Measurements from ENCODE around the gene LCNL1.
"Not testable (repeated sequence)": the region's sequence is repeated elsewhere in the genome, so short reads cannot be mapped to it uniquely, and the experiment has no call there.

Gene LCNL1

DNA sequence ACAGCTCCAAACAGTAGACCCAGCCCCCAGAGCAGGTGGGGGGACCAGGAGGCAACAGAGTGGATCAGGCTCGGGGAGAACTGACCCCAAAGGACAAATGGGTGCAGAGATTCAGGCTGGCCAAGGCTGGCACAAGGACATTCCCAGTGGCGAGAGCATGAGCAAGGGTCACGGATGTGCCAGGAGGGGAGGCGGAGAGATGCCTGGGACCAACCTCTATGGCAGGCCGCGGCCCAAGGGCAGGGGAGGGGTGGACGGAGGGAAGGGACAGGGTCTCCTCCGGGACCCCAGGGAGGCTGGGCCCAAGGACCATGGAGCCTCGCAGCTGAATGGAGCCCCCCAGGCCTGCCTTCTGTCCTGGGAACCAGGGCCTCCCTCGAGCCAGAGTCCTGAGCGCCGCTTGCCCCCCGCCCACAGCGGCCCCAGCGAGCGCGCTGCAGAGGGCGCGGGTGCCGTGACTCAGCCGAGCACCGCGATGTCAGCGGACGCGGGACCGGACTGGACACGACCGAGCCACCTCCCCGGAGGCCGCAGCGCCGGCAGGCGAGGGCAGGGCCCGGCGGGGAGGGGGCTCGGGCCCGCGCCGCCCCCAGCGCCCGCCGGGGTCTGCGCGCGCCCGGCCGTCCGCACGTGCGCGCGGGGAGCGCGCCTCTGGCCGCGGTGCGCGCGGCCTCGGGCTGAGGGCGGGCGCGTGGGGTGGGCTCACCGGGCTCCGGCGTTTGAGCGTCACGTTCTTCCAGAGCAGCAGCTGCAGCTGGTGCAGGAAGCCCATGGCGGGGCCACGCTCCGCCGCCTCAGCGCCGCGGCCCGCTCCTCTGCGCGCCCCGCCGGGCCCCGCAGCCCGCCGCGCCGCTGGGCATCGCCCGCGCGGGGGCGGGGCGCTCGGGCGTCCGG, 44.8 kb downstream of the LCNL1 start, which contains the start of gene ABCA2:
Gene ABCA2 (minus strand): TSS at position 869 of the 894 bp plus-strand sequence. CDS start 97 bp downstream, at position 772.
- peaks cover 0 to 3% of the 10 kb centered on the region in 2 donors for H3K36me3 Mint-ChIP-seq
- DNase-seq = no peak
- H3K9me3 Mint-ChIP-seq = no peaks in the 10 kb centered on the region
- peaks cover 35 to 43% of the 10 kb centered on the region in 2 donors for H3K4me1 Mint-ChIP-seq
- H3K27ac Mint-ChIP-seq = peak within 1 kb of the TSS; percentile 89
- no peak for ATAC-seq (replicated peaks)
- H3K27me3 Mint-ChIP-seq = no peaks in the 10 kb centered on the region
- H3K4me3 Mint-ChIP-seq = peak within 1 kb of the TSS; percentile 76 to 77

DNA sequence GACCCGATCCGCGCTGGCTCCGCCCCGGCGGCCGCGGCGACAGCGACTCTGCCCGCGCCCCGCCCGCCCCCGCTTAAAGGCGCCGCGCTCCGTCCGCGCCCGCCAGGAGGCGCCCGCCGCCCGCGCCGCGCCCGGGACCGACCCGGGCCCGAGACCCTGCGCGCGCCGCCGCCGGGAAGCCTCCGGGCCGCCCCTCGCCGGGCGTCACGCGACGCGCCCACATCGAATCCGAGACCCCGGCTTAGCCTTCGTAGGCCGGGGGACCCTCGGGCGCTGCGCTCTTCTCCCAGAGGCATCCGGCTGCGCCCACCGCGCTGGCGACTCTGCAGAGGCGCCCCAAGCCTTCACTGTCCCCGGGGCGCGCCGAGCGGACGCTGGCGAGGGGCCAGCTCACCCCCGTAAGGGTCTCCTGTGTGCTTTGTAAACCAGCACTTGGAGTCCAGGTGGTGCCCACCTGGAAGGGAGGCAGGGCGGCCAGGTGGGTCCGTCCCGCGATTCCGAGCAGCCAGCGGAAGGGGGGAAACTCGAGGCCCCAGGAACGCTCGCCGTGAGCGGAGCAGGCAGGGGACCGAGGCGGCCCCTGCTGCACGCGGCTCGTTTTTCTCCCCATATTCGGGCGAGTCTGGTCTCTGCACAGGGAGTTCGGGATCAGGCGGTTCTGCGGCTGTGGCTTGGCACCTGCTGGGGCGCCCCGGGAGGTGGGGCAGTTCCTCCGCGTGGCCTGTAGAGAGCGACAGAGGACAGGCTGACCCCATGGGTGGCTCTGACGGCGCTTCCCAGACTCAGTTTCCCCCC, 45.7 kb downstream of the LCNL1 start:
- Mint-ChIP-seq H3K4me1 (peaks cover 39 to 49% of the 10 kb centered on the region in 2 donors), H3K27me3 (no peaks in the 10 kb centered on the region), H3K4me3 (peak overlapping the region; percentile 71 to 77), H3K36me3 (peaks cover 0 to 3% of the 10 kb centered on the region in 2 donors), H3K27ac (peak overlapping the region; percentile 71), H3K9me3 (no peaks in the 10 kb centered on the region)
- ATAC-seq (replicated peaks) (peak; percentile 30 to 33), DNase-seq (no peak)

DNA sequence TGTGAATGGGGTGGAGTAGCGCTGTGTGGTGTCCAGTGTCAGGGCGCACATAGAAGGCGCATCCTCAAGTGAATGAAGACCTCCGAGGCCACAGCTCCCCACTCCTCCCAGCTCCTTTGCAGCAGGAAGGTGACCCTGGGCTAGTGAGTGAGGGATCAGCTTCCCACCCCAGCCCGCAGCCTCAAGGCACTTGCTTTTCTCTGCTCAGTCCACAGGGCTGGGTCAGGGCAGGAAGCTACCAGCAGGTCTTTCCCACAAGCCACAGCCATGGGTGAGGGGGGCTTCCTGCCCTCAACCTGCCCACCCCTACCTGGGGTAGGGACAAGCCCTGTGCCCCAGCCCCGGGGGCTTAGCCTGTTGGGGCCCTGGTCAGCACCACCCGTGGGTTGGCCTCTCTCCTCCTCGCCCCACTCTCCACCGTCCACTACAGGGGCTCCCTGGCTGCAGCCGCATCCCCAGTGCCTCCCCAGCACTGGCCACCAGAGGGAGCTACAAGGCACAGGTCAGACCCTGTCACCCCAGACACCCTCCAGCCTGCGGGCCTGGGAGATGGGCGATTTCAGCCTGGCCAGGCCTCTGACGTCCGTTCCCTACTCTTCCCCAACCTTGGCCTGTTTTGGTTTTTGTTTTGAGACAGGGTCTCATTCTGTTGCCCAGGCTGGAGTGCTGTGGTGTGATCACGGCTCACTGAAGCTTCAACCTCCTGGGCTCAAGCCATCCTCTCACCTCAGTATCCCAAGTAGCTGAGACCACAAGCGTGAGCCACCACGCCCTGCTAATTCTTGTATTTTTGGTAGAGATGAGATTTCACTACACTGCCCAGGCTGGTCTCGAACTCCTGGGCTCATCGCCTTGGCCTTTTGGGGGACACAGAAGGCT, 46.5 kb downstream of the LCNL1 start:
- peak overlapping the region; percentile 86 for H3K27ac Mint-ChIP-seq
- peak; percentile 49 to 54 for ATAC-seq (replicated peaks)
- no peaks in the 10 kb centered on the region for H3K27me3 Mint-ChIP-seq

DNA sequence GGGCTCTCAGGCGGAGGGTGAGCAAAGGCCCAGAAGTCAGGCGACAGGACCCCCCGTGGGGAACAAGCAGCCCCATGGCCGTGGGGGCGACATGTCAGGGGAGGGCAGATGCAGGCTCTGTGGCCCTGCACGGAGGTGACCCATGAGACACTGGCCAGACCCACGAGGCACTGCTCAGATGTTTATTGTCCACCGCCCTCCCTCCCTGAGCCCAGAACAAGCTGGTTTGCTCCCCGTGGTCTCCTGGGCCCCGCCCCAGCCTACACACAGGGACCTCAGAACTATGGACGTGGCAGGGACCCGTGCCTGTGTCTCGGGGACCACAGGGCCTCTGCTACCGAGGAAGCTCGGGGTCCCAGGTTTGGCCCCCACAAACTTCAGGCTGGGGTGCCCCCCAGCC, 47.2 kb downstream of the LCNL1 start:
- no peak for ATAC-seq (replicated peaks)
- no peaks in the 10 kb centered on the region for H3K9me3 Mint-ChIP-seq
- peak overlapping the region; percentile 64 to 72 for H3K4me3 Mint-ChIP-seq
- peaks cover 0 to 3% of the 10 kb centered on the region in 2 donors for H3K36me3 Mint-ChIP-seq
- H3K27me3 Mint-ChIP-seq = no peaks in the 10 kb centered on the region
- H3K4me1 Mint-ChIP-seq = peaks cover 50 to 64% of the 10 kb centered on the region in 2 donors
- DNase-seq = no peak
- peak overlapping the region; percentile 78 for H3K27ac Mint-ChIP-seq

More for the DNA sequence above, 46.5 kb downstream of the LCNL1 start:
- H3K9me3 Mint-ChIP-seq = no peaks in the 10 kb centered on the region
- DNase-seq = peak; percentile 69
- H3K4me3 Mint-ChIP-seq = peak overlapping the region; percentile 72 to 77
- peaks cover 43 to 57% of the 10 kb centered on the region in 2 donors for H3K4me1 Mint-ChIP-seq
- H3K36me3 Mint-ChIP-seq = peaks cover 0 to 3% of the 10 kb centered on the region in 2 donors

DNA sequence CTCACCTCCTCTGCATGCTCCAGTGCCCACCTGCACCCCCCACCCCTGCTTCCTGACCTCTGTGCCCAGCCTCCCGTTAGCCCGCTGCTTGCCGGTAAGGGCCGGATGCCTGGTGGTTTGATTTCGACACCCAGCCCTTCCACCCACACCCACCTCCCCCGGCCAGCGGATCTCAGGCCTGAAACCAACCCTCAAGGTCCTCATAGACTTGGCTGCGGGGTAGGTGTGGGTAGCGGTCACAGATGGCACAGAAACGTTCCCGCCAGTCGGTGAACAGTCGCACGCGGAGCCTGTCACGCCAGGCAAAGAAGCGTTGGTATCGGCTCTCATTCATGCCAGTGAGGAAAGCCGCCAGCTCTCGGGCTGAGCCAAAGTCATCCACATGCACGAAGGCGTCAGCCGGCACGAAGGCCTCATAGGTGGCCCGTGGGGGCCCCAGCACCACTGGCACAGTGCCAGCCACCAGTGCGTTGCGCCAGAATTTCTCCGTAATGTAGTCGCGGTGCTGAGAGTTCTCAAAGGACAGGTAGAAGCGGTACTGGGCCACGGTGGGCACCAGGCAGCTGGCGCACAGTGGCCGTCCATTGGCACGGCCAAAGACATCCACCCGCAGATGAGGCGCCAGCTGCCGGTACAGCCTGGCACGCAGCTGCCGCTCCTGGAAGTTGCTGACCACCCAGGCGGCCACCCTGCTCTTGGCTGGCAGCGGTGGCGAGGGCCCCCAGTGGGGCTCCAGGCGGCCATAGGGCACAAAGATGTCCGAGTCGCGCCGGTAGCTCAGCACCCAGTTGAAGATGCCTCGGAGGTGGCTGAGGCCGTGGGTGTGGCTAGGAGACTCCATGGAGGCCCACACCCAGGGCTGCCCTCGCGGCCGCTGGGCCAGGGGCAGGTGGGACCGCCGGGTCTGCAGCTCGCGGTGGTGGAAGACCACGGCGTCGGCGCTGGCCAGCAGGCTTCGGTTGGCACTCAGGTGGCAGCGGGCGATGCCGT, 48.0 kb downstream of the LCNL1 start:
- peak; percentile 64 for DNase-seq
- Mint-ChIP-seq H3K36me3 (peaks cover 0 to 3% of the 10 kb centered on the region in 2 donors), H3K27me3 (no peaks in the 10 kb centered on the region), H3K4me3 (peak overlapping the region; percentile 62 to 64), H3K4me1 (peaks cover 54 to 70% of the 10 kb centered on the region in 2 donors), H3K9me3 (no peaks in the 10 kb centered on the region), H3K27ac (peak overlapping the region; percentile 78)
- peak; percentile 7 to 17 for ATAC-seq (replicated peaks)

DNA sequence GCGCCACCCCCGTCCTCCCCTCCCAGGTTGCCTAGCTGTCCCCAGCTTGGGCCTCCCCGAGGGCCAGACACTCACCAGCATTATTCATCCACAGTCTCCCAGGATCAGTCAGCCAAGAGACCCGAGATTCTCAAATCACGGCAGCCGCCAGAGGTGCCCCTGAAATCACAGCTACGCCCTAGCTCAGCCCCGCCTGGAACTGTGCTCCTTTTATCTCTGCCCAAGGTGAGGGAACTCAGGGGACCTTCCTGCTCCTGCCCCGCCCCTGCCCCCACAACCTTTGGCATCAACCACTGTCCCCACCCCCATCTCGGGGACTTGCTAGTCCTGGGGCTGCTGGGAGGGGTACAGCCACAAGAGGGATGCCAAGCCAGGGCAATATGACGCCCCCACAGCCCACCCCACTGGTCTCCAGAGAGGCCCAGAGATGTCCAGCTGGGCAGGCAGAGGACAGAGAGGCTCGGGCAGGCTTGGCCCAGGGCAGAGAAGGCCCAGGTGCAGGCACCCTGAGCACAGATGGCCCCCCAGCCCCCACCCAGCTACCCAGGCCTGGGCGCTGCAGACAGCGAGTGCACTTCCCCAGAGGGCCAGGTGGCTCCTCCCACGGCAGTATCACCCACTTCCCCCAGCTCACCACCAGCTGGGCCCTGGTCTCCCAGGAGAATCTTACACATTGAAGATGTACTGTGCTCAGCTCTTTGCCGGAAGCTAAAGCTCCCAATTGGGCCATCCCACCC, 49.3 kb downstream of the LCNL1 start, which contains the start of gene FUT7:
Gene FUT7 (minus strand): TSS at position 185 of the 737 bp plus-strand sequence. CDS start 97 bp downstream, at position 88.
- no peaks in the 10 kb centered on the region for H3K27me3 Mint-ChIP-seq
- peak within 1 kb of the TSS; percentile 78 for H3K27ac Mint-ChIP-seq
- DNase-seq = no peak
- H3K4me1 Mint-ChIP-seq = peaks cover 49 to 70% of the 10 kb centered on the region in 2 donors
- H3K4me3 Mint-ChIP-seq = peak within 1 kb of the TSS; percentile 64 to 72
- peak; percentile 16 to 44 for ATAC-seq (replicated peaks)
- no peaks in the 10 kb centered on the region for H3K9me3 Mint-ChIP-seq
- H3K36me3 Mint-ChIP-seq = peaks cover 0 to 3% of the 10 kb centered on the region in 2 donors

DNA sequence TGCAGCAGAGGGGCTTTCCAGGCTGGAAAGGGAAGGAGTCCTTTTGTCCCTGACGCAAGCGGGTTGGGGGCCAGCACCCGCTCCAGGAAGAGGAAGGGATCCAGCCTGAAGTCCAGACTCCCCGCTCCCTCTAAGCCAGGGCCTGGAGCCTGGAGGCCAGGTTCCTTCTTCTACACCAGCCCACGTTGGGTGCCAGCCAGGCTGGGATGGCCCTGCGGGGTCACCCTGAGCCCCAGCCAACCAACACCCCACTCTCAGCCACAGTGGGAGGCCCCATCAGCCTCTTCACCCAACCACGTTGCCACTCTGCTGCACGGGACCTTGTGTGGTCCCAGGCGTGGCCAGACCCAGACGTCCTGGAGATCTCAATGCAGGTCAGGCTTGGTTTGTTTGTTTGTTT, 50.1 kb downstream of the LCNL1 start:
- Mint-ChIP-seq H3K27ac (peak overlapping the region; percentile 31), H3K4me3 (peak overlapping the region; percentile 60 to 64), H3K27me3 (no peaks in the 10 kb centered on the region), H3K9me3 (no peaks in the 10 kb centered on the region), H3K36me3 (peaks cover 0 to 3% of the 10 kb centered on the region in 2 donors), H3K4me1 (peaks cover 46 to 70% of the 10 kb centered on the region in 2 donors)
- ATAC-seq (replicated peaks) = no peak
- DNase-seq = no peak

DNA sequence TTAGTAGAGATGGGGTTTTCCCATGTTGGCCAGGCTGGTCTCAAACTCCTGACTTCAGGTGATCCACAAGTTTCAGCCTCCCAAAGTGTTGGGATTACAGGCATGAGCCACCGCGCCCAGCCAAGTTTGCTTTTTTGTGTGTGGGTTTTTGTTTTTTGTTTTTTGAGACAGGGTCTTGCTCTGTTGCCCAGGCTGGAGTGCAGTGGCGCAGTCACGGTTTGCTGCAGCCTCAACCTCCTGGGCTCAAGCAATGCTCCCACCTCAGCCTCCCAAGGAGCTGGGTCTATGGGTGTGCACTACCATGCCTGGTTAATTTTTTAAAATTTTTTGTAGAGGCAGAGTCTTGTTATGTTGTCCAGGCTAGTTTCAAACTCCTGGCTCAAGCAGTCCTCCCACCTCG, 50.7 kb downstream of the LCNL1 start:
- Mint-ChIP-seq H3K4me3 (peak overlapping the region in 1 of 2 donors; percentile 60), H3K4me1 (peaks cover 46 to 69% of the 10 kb centered on the region in 2 donors)
- H3K27ac Mint-ChIP-seq; ATAC-seq (replicated peaks); DNase-seq; H3K27me3 Mint-ChIP-seq; H3K9me3 Mint-ChIP-seq; H3K36me3 Mint-ChIP-seq: not testable (repeated sequence)

DNA sequence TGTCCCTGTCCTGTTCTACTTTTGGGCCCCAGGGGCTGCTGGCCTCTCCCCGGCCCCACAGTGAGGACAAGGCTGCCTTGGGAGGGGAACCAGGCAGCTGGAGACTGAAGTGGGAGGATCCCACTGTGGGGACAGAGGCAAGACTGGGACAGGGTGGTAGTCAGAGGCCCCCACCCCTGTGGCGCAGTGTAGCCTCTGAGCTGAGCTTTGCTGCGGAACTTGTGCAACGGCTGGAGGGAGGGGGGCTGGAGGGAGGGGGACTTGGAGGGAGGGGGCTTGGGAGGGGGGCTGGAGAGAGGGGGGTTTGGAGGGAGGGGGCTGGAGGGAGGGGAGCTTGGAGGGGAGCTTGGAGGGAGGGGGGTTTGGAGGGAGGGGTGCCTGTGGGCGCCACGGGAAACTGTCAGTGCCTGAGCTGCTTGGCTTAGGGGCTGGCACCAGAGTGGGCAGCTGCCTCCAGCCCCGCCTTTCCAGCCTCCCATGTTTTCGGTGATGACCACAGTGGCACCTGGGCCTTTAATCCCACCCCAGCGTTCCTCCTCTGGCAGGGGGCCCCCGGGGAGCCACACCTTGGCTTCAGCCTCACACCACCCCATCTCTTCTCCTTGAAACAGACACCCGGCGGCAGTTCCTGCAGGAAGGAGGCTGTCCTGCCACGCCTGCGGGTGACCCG, 51.4 kb downstream of the LCNL1 start:
- Mint-ChIP-seq H3K36me3 (peaks cover 0 to 3% of the 10 kb centered on the region in 2 donors), H3K27ac (peak overlapping the region; percentile 94), H3K27me3 (peaks cover 0 to 12% of the 10 kb centered on the region in 2 donors), H3K4me3 (peak overlapping the region; percentile 73 to 75), H3K4me1 (peaks cover 42 to 62% of the 10 kb centered on the region in 2 donors), H3K9me3 (no peaks in the 10 kb centered on the region)
- no peak for DNase-seq
- peak in 1 of 2 donors; percentile 3 for ATAC-seq (replicated peaks)

DNA sequence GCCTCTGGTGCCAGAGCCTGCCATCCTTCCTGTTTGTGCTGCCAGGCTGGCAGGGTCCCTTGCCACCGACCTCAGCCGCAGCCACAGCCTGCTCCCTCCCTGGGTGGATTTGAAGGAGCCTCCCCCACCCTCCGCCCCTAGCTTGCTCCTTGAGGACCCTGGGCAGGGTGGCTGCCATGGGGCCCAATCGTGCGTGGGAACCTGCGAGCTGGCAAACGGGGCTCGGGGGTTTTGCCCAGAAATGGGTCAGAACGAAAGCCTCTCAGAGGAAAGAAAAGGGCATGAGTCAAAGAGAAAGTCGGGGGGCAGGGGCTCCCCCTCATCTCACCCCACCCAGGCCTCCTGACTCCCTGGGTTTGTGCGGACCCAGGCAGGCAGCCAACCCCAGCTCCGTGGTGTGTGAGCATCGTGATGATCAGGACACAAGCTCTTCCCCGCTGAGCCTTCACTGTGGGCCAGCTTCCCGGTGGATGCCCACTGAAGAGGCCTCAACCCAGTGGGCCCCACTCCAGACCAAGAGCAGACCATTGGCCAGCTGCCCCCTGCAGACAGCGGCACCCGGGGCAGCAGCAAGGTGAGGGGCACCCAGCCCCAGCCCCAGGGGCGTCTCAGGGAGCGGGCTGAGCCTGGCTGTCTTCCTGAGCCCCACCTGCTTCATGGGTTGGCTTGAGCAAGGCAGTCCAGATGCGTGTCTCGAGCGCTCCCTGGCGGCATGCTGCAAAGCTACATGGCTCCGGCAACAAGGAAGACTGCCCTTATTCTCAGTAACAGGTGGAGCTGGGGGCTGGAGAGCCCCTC, 52.1 kb downstream of the LCNL1 start:
- H3K4me1 Mint-ChIP-seq = peaks cover 36 to 54% of the 10 kb centered on the region in 2 donors
- H3K9me3 Mint-ChIP-seq = no peaks in the 10 kb centered on the region
- peaks cover 0 to 3% of the 10 kb centered on the region in 2 donors for H3K36me3 Mint-ChIP-seq
- DNase-seq = peak; percentile 82
- peaks cover 0 to 16% of the 10 kb centered on the region in 2 donors for H3K27me3 Mint-ChIP-seq
- H3K27ac Mint-ChIP-seq = peak overlapping the region; percentile 94
- peak overlapping the region; percentile 73 to 75 for H3K4me3 Mint-ChIP-seq
- peak; percentile 79 for ATAC-seq (replicated peaks)
